ENCODE measurements around the gene ZRANB3. TPM values are rescaled to one million over a fixed set of nuclear protein-coding genes. Genes with fewer than 3 reads are reported as not detected.
"Not testable (repeated sequence)": the region's sequence is repeated elsewhere in the genome, so short reads cannot be mapped to it uniquely, and the experiment has no call there.

The ZRANB3 gene
- total RNA-seq, 2 donors from 2014 or later = 3.5 to 3.9 TPM

DNA sequence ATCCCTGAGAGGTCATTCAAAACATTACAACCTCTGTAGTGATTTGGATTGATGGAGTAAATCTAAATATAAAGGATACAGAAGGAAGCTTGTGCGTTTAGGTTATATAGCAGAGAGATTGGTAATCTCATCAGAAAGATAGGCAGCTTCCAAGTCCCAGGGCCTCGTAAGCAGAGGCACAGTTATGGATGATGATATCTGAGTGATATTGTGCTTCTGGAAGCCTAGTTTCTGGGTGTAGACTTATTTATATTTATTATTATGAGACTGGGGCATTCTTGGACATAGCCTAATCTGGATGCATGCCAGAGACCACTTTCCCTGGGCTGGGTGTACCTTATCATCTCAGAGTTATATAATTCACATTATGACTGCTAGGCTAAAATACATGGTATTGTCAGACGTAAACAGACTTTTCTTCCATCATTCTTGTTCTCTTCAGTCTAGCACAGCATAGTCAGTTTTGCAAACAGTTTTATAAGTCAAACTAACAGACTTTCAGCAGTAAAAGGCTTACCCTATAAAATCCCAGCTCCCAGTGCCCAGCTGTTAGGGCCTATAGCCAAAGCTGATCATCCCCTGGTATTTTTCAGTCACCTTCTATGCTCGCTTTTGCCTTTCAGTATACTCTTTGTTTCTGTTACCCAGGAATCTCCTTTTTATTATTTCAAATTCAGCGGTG is 431.1 kb downstream of the ZRANB3 start:
- peaks cover 2% of the 10 kb centered on the region for H3K36me3 Mint-ChIP-seq (ENCODE audit: low read depth)
- no peaks in the 10 kb centered on the region for H3K27me3 Mint-ChIP-seq
- no peak overlapping the region for H3K27ac Mint-ChIP-seq
- peaks cover 9% of the 10 kb centered on the region for H3K4me1 Mint-ChIP-seq
- no peaks in the 10 kb centered on the region for H3K9me3 ChIP-seq (ENCODE audit: control insufficient read depth, low read length, poor library complexity, severe bottlenecking)
- no peak overlapping the region for H3K4me3 Mint-ChIP-seq
- no peak for DNase-seq
- no peak for ATAC-seq

DNA sequence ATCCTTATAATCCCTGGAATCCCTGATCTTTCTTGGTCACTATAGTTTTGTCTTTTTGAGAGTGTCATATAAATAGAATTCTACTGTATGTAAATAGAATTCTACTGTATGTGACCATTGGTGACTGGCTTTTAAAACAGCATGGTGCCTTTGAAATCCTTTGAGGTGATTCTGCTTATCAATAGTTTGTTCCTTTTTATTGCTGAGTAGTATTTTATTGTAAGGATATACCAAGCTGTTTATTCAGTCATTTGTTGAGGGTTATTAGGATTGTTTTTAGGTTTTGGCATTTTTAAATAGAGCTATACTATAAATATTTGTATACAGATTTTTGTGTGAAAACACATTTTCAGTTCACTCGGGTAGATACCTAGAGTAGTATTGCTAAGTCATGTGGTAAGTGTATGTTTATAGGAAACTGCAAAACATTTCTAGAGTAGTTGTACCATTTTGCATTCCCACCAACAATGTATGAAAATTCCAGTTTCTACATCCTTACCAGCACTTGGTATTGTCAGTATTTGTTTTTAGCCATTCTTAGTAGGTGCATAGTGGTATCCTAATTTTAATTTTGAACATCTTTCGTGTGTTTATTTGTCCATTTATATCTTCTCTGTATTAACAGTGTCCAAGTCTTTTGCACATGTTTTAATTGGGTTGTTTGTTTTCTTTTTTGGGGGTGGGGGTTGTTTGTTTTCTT is 433.3 kb downstream of the ZRANB3 start:
- no peaks in the 10 kb centered on the region for H3K9me3 ChIP-seq (ENCODE audit: control insufficient read depth, low read length, poor library complexity, severe bottlenecking)
- no peak for ATAC-seq
- no peaks in the 10 kb centered on the region for H3K27me3 Mint-ChIP-seq
- peaks cover 12% of the 10 kb centered on the region for H3K4me1 Mint-ChIP-seq
- no peak overlapping the region for H3K4me3 Mint-ChIP-seq
- peaks cover 7% of the 10 kb centered on the region for H3K36me3 Mint-ChIP-seq (ENCODE audit: low read depth)
- no peak for DNase-seq
- no peak overlapping the region for H3K27ac Mint-ChIP-seq

DNA sequence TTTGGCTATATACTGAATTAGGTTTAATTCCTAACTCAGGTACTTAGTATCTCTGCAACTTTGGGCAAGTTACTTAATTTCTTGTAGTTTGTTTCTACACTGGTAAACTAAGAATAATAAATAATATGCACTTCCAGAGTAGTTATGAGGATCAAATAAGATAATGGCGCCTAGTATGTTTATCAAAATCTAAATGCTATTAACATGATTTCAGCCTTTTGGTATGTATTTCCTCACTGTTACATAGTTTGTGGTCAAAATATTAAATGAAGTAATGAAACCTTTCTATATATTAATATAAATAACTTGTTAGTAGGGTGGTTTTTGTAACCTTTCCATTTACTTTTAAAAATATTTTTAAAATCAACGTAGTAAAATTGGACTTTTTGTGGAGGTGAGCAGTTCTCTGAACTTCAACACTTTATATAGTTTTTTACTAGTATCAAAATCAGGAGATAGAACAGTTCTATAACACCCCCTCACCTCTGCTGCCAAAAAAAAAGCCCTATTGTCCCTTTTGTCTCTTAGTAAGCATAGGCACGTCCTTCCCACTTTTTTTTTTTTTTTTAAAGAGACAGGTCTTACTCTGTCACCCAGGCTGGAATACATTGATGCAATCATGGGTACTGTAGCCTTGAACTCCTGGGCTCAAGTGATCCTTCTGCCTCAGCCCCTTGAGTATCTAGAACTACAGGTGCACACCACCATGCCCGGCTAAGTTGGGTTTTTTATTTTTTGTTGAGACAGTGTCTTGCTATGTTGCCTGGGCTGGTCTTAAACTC is 434.2 kb downstream of the ZRANB3 start:
- peaks cover 9% of the 10 kb centered on the region for H3K36me3 Mint-ChIP-seq (ENCODE audit: low read depth)
- DNase-seq = no peak

DNA sequence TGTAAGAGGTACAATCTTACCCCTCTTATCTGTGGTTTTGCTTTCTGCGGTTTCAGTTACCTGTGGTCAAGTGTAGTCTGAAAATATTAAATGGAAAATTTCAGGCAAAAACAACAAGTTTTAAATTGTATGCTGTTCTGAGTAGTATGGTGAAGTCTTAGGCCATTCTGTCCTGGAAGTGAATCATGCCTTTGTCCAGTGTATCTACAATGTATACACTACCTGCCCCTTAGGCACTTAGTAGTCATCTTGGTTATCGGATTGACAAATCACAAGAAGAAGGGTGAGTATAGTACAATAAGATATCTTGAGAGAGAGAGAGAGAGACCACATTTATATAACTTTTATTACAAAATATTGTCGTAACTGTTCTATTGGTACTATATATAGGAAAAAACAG is 435.4 kb downstream of the ZRANB3 start:
- Mint-ChIP-seq H3K36me3 (ENCODE audit: low read depth) (peaks cover 9% of the 10 kb centered on the region), H3K4me3 (no peak overlapping the region), H3K27ac (peak overlapping the region; percentile 41), H3K4me1 (peaks cover 12% of the 10 kb centered on the region), H3K27me3 (no peaks in the 10 kb centered on the region)
- DNase-seq (no peak), ATAC-seq (no peak)
- H3K9me3 ChIP-seq (ENCODE audit: control insufficient read depth, low read length, poor library complexity, severe bottlenecking) = no peaks in the 10 kb centered on the region

More for the DNA sequence above, 434.2 kb downstream of the ZRANB3 start:
- no peak for ATAC-seq
- H3K27ac Mint-ChIP-seq = no peak overlapping the region
- no peaks in the 10 kb centered on the region for H3K27me3 Mint-ChIP-seq
- peaks cover 12% of the 10 kb centered on the region for H3K4me1 Mint-ChIP-seq
- H3K9me3 ChIP-seq (ENCODE audit: control insufficient read depth, low read length, poor library complexity, severe bottlenecking) = no peaks in the 10 kb centered on the region
- H3K4me3 Mint-ChIP-seq = no peak overlapping the region

DNA sequence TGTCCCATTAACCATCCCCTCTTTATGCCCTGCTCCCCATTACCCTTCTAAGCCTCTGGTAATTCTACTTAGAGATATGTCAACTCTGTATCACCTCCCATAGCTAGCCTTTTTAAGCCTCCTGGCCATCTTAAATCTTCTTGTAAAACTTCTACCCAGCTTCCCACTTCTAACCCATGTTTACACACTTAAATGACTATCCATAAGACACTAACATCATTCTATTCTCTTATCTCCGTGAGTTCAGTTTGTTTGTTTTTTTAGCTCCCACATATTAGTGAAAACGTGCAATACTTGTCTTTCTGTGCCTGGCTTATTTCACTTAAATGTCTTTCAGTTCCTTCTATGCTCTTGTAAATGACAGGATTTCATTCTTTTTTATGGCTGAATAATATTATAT is 436.5 kb downstream of the ZRANB3 start:
- H3K4me1 Mint-ChIP-seq = peaks cover 15% of the 10 kb centered on the region
- H3K36me3 Mint-ChIP-seq (ENCODE audit: low read depth) = peaks cover 11% of the 10 kb centered on the region

DNA sequence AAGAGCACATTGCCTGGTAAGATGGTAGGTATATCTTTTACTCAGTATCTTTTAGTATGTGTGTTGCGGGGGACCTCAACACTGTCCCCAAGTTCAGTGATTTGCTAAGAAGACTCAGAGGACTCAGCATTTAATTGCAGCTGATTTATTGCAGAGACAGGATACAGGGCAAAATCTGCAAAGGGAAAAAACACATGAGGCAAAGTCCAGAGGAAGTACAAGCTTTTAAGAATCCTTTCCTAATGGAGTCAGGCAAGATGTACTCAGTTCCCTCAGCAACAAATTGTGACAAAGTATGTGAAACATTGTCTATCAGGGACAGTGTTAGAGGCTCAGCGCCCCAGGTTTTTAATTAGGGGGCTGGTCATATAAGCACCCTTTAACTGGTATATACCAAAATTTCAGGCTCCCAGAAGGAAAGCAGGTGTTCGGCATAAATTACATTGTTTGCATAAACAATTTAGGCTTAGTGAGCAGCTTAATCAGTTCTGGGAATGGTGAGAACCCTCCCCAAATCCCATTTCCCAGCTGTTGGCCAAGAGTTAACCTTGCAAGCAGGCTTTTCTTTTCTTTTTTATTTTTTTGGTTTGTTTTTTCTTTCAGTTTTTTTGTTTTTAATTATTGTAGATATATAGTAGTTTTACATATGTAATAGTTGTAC is 437.2 kb downstream of the ZRANB3 start:
- no peak for DNase-seq
- H3K36me3 Mint-ChIP-seq (ENCODE audit: low read depth) = peaks cover 11% of the 10 kb centered on the region
- H3K4me3 Mint-ChIP-seq = no peak overlapping the region

More for the DNA sequence above, 436.5 kb downstream of the ZRANB3 start:
- no peak overlapping the region for H3K4me3 Mint-ChIP-seq
- H3K27me3 Mint-ChIP-seq = no peaks in the 10 kb centered on the region
- H3K27ac Mint-ChIP-seq = no peak overlapping the region
- ATAC-seq = no peak
- H3K9me3 ChIP-seq (ENCODE audit: control insufficient read depth, low read length, poor library complexity, severe bottlenecking) = no peaks in the 10 kb centered on the region
- DNase-seq = no peak

DNA sequence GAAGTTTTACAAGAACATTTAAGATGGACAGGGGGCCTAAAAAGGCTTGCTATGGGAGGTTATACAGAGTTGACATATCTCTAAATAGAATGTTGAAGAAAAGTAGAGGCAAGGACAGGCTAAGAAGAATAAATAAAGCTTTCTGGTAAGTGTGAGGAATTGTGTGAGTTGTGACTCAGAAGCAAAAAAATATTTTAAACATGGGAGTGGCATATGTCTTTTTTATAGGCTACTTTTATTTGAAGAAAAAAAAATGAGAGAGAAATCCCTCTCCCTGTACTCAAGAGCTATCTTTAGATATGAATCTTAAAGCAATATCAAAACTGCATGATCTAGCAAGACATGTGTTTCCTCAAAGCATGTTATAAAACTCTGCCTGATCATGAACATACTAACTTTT is 437.8 kb downstream of the ZRANB3 start:
- Mint-ChIP-seq H3K4me1 (peaks cover 11% of the 10 kb centered on the region), H3K4me3 (no peak overlapping the region), H3K36me3 (ENCODE audit: low read depth) (peaks cover 11% of the 10 kb centered on the region), H3K27me3 (no peaks in the 10 kb centered on the region), H3K27ac (no peak overlapping the region)
- no peak for ATAC-seq
- H3K9me3 ChIP-seq (ENCODE audit: control insufficient read depth, low read length, poor library complexity, severe bottlenecking) = no peaks in the 10 kb centered on the region
- DNase-seq = no peak

More for the DNA sequence above, 437.2 kb downstream of the ZRANB3 start:
- no peaks in the 10 kb centered on the region for H3K9me3 ChIP-seq (ENCODE audit: control insufficient read depth, low read length, poor library complexity, severe bottlenecking)
- Mint-ChIP-seq H3K27me3 (no peaks in the 10 kb centered on the region), H3K4me1 (peaks cover 11% of the 10 kb centered on the region), H3K27ac (no peak overlapping the region)
- ATAC-seq = no peak

DNA sequence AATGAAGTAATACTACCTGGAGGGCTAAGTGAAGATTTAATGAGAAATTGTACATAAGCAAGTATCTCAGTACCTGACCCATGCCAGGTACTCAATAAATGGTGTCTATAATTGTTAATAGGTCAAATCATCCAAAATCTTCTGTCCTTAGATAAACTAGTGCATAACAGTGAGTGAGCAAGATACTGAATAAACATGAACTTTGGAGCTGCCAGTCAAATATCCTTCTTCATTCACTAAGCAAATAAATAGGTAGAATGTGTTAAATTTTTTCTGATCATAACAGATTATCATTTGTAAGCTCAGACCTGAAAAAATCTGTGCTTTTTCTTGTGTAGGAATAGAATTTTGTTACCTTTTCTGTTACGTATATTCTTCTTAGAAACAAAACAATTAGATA is 439.3 kb downstream of the ZRANB3 start:
- no peaks in the 10 kb centered on the region for H3K9me3 ChIP-seq (ENCODE audit: control insufficient read depth, low read length, poor library complexity, severe bottlenecking)
- H3K36me3 Mint-ChIP-seq (ENCODE audit: low read depth) = peaks cover 11% of the 10 kb centered on the region
- H3K4me3 Mint-ChIP-seq = no peak overlapping the region
- no peak for DNase-seq
- H3K27ac Mint-ChIP-seq = no peak overlapping the region
- no peaks in the 10 kb centered on the region for H3K27me3 Mint-ChIP-seq
- H3K4me1 Mint-ChIP-seq = peaks cover 8% of the 10 kb centered on the region
- ATAC-seq = no peak

DNA sequence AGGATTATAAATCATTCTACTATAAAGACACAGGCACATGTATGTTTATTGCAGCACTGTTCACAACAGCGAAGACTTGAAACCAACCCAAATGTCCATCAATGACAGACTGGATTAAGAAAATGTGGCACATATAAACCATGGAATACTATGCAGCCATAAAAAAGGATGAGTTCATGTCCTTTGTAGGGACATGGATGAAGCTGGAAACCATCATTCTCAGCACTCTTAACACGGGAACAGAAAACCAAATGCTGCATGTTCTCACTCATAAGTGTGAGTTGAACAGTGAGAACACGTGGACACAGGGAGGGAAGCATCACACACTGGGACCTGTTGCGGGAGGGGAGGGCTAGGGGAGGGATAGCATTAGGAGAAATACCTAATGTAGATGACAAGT is 441.4 kb downstream of the ZRANB3 start:
- not testable (repeated sequence) for DNase-seq; ATAC-seq; H3K4me3 Mint-ChIP-seq; H3K9me3 ChIP-seq (ENCODE audit: control insufficient read depth, low read length, poor library complexity, severe bottlenecking); H3K27ac Mint-ChIP-seq; H3K27me3 Mint-ChIP-seq
- H3K4me1 Mint-ChIP-seq = peaks cover 16% of the 10 kb centered on the region
- peaks cover 13% of the 10 kb centered on the region for H3K36me3 Mint-ChIP-seq (ENCODE audit: low read depth)

Other genes with a start within 250 kb of the ZRANB3 start
- 10 to 100 TPM; 31.8 to 42.9 TPM for gene R3HDM1, start 266 bp upstream of the ZRANB3 start, total RNA-seq
- gene UBXN4, start 210.6 kb upstream of the ZRANB3 start, total RNA-seq = 100 to 1,000 TPM; 128 to 138 TPM